ENCODE results near the gene NDUFB5.

GRCh38 chr3:179624451-179624850, 19.9 kb downstream of the NDUFB5 start:
- TF ChIP-seq SMAD3 (CRISPR knock-in tag; IDR thresholded peaks at IDR 0.05; ENCODE audit: borderline replicate concordance) (no peak), ERG (CRISPR knock-in tag; IDR thresholded peaks at IDR 0.05) (no peak), NR3C1 (CRISPR knock-in tag; conservative IDR thresholded peaks at IDR 0.05; ENCODE audit: low read depth) (no peak), CTCF (IDR thresholded peaks at IDR 0.05) (no peak), IRF2 (CRISPR knock-in tag; IDR thresholded peaks at IDR 0.05; ENCODE audit: borderline replicate concordance, low read depth) (no peak), SOX15 (CRISPR knock-in tag; IDR thresholded peaks at IDR 0.05) (no peak), HMGXB4 (CRISPR knock-in tag; IDR thresholded peaks at IDR 0.05) (no peak)

Measured in WTC11 (cell line).